Tibial nerve (tissue), 4 donors: Measurements from ENCODE around the gene LRRC4.

ENCODE experiments used
- CTCF ChIP-seq, 5 experiments: fragments of 200-600 bp in 3 of 5; fragments of 450-650 bp in 2 of 5; sonication (generic) in 3 of 5; IDR thresholded peaks; one replicate each; pipeline ENCODE4 v1.5.1; 2016 to 2019; ENCODE audit warnings: antibody characterized with exemption in 5 of 5, mild to moderate bottlenecking in 3 of 5, moderate library complexity in 2 of 5
- EP300 ChIP-seq, 2 donors: sonication (generic); formaldehyde crosslinking; IDR thresholded peaks; one replicate each; pipeline ENCODE4 v1.6.1; 2017; ENCODE audit warnings: antibody characterized with exemption in 2 of 2, mild to moderate bottlenecking in 1 of 2

GRCh38 chr7:128011131-128011661 lies 20.0 kb downstream of the LRRC4 start:
- TF ChIP-seq CTCF (IDR thresholded peaks at IDR 0.05): no peak
- TF ChIP-seq EP300 (IDR thresholded peaks at IDR 0.05): no peak
